Keratinocyte (primary cell): ENCODE results near the gene TASOR. TPM values are rescaled to one million over a fixed set of nuclear protein-coding genes. Genes with fewer than 3 reads are reported as not detected.
"Not testable (repeated sequence)": the region's sequence is repeated elsewhere in the genome, so short reads cannot be mapped to it uniquely, and the experiment has no call there.

Experiments used
- DNase-seq: peaks from one replicate; pipeline ENCODE4 v3.0.0-alpha.2; 2011; ENCODE audit warnings: low read depth, missing footprints, low spot score
- FAIRE-seq: peaks from 2 replicates; lab custom pipeline; 2011; peaks lifted over from hg19 to GRCh38; lab: Jason Lieb, UNC
- H2AFZ ChIP-seq: 2 replicates; pipeline ENCODE4 v1.6.0; 2012; ENCODE audit warnings: low read length, control low read depth, inconsistent platforms; ENCODE audit not compliant: control insufficient read depth
- H3K27ac ChIP-seq: 2 replicates; pipeline ENCODE4 v1.5.1; 2011; ENCODE audit warnings: low read length; ENCODE audit not compliant: control insufficient read depth, insufficient read depth
- H3K27me3 ChIP-seq: 3 replicates; pipeline ENCODE4 v1.6.0; 2011; ENCODE audit warnings: low read length; ENCODE audit not compliant: control insufficient read depth, insufficient read depth; ENCODE audit errors: extremely low read depth
- H3K36me3 ChIP-seq, 2 experiments: 2 replicates in 1 of 2; 3 replicates in 1 of 2; pipeline ENCODE4 v1.5.1; 2011; ENCODE audit warnings: low read length in 2 of 2, mild to moderate bottlenecking in 1 of 2; ENCODE audit not compliant: control insufficient read depth in 2 of 2, insufficient read depth in 2 of 2; ENCODE audit errors: extremely low read depth in 1 of 2
- H3K4me1 ChIP-seq: 3 replicates; pipeline ENCODE4 v1.5.1; 2011; ENCODE audit warnings: low read length; ENCODE audit not compliant: control insufficient read depth, insufficient read depth; ENCODE audit errors: extremely low read depth
- H3K4me2 ChIP-seq: 3 replicates; pipeline ENCODE4 v1.6.0; 2011; ENCODE audit warnings: low read depth, low read length; ENCODE audit not compliant: control insufficient read depth, insufficient read depth; ENCODE audit errors: extremely low read depth
- H3K4me3 ChIP-seq, 3 experiments: fragments of 200-600 bp in 1 of 3; sonication (generic) in 1 of 3; 2 replicates in 2 of 3; 3 replicates in 1 of 3; pipeline ENCODE4 v1.5.1; 2011 to 2016; ENCODE audit warnings: low read length in 3 of 3, mild to moderate bottlenecking in 3 of 3, control low read depth in 2 of 3, inconsistent platforms in 1 of 3, low read depth in 1 of 3, mixed read lengths in 1 of 3, mixed run types in 1 of 3, moderate library complexity in 1 of 3; ENCODE audit not compliant: control insufficient read depth in 2 of 3, insufficient read depth in 2 of 3; ENCODE audit errors: extremely low read depth in 1 of 3
- H3K79me2 ChIP-seq: 2 replicates; pipeline ENCODE4 v1.6.0; 2012; ENCODE audit warnings: low read length; ENCODE audit not compliant: control insufficient read depth, insufficient read depth
- H3K9ac ChIP-seq: 3 replicates; pipeline ENCODE4 v1.6.0; 2011; ENCODE audit warnings: low read length; ENCODE audit not compliant: control insufficient read depth, insufficient read depth; ENCODE audit errors: extremely low read depth
- H3K9me1 ChIP-seq: 3 replicates; pipeline ENCODE4 v1.6.0; 2011; ENCODE audit warnings: low read length; ENCODE audit not compliant: control insufficient read depth, insufficient read depth; ENCODE audit errors: extremely low read depth
- H3K9me3 ChIP-seq: 2 replicates; pipeline ENCODE4 v1.5.1; 2012; ENCODE audit warnings: low read depth, low read length; ENCODE audit not compliant: control insufficient read depth
- H4K20me1 ChIP-seq: 3 replicates; pipeline ENCODE4 v1.6.0; 2011; ENCODE audit warnings: low read length; ENCODE audit not compliant: control insufficient read depth, insufficient read depth; ENCODE audit errors: extremely low read depth
- EZH2 ChIP-seq: IDR thresholded peaks from one replicate; pipeline ENCODE4 v1.6.1; 2012; ENCODE audit warnings: inconsistent platforms, mild to moderate bottlenecking, low read length, moderate library complexity
- dilution Hi-C: fragments of 300-500 bp; cut with MboI; formaldehyde crosslinking; loops from one replicate; pipeline ENCODE4 v1.7.0; 2020; ENCODE audit warnings: low sequenced_read_pairs; ENCODE audit not compliant: extremely low pct_ligation_motif_present
- polyA plus RNA-seq, 5 experiments: library from polyadenylated mRNA; depleted of rRNA in 3 of 5; stranded (reverse) in 3 of 5; stranded (forward) in 1 of 5; unstranded in 1 of 5; fragments of >200 nt; gene quantifications; 1 replicate in 1 of 5; 2 replicates in 3 of 5; 3 replicates in 1 of 5; pipeline versions ENCODE4 v1.2.1 to v1.2.3, GENCODE V29; 2011 to 2012; ENCODE audit warnings: missing spikeins in 2 of 5, low read depth in 1 of 5, low replicate concordance in 1 of 5
- TF ChIP-seq, protein P1 (sequence below), 3 experiments: IDR thresholded peaks in 1 of 3; conservative IDR thresholded peaks in 1 of 3; optimal IDR thresholded peaks in 1 of 3; 2 replicates in 2 of 3; 3 replicates in 1 of 3; pipeline versions ENCODE3 to v1.5.1; 2011; ENCODE audit warnings: low read length in 3 of 3, mild to moderate bottlenecking in 3 of 3, moderate library complexity in 2 of 3, control low read depth in 1 of 3, inconsistent platforms in 1 of 3; ENCODE audit not compliant: insufficient read depth in 2 of 3; ENCODE audit errors: extremely low read depth in 1 of 3

The TASOR gene
- polyA plus RNA-seq, 1 donor (not counting 4 experiments of a cell fraction or from before 2014, with no cell fraction given): 38.6 TPM

DNA sequence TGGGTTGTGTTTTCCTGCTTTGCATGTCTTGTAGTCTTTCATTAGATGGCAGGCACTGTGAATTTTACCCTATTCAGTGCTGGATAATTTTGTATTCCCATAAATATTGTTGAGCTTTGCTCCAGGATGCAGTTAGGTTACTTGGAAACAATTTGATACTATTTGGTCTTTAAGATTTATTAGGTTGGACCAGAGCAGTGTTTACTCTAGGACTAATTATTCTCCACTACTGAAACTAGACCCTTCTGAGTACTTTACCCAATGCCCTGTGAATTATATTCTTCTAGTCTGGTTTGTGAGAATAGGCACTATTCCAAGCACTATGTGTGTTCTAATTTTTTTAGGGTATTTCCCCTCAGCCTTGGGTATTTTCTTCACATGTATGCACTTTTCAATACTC is 37.8 kb upstream of the TASOR start:
- no peaks in the 10 kb centered on the region for H3K9me3 ChIP-seq
- H3K9ac ChIP-seq: no peak overlapping the region
- DNase-seq (no peak), FAIRE-seq (no peak)
- H4K20me1 ChIP-seq: no peaks in the 10 kb centered on the region
- no peaks in the 10 kb centered on the region for H3K27me3 ChIP-seq
- no peaks in the 10 kb centered on the region for H3K9me1 ChIP-seq
- H3K36me3 ChIP-seq: peaks cover 0 to 4% of the 10 kb centered on the region in 2 experiments
- no peak overlapping the region for H3K27ac ChIP-seq
- no peaks in the 10 kb centered on the region for H3K4me1 ChIP-seq
- no peak overlapping the region for H3K4me3 ChIP-seq
- dilution Hi-C loops: loop anchor here (25.0 kb wide), 1 partner anchor 266 kb away; no protein-coding TSS in a partner anchor
- no peak for TF ChIP-seq EZH2
- TF ChIP-seq, protein P1, sequence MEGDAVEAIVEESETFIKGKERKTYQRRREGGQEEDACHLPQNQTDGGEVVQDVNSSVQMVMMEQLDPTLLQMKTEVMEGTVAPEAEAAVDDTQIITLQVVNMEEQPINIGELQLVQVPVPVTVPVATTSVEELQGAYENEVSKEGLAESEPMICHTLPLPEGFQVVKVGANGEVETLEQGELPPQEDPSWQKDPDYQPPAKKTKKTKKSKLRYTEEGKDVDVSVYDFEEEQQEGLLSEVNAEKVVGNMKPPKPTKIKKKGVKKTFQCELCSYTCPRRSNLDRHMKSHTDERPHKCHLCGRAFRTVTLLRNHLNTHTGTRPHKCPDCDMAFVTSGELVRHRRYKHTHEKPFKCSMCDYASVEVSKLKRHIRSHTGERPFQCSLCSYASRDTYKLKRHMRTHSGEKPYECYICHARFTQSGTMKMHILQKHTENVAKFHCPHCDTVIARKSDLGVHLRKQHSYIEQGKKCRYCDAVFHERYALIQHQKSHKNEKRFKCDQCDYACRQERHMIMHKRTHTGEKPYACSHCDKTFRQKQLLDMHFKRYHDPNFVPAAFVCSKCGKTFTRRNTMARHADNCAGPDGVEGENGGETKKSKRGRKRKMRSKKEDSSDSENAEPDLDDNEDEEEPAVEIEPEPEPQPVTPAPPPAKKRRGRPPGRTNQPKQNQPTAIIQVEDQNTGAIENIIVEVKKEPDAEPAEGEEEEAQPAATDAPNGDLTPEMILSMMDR (optimal IDR thresholded peaks at IDR 0.05 in 1 of 3, IDR thresholded peaks at IDR 0.05 in 1 of 3, conservative IDR thresholded peaks at IDR 0.05 in 1 of 3; ENCODE audit: extremely low read depth in 1 of 3, insufficient read depth in 2 of 3, low read length in 3 of 3): no peak
- no peaks in the 10 kb centered on the region for H3K79me2 ChIP-seq
- H3K4me2 ChIP-seq: no peak overlapping the region
- no peak overlapping the region for H2AFZ ChIP-seq

- not testable (repeated sequence) for FAIRE-seq, H3K9me1 ChIP-seq, H2AFZ ChIP-seq, H3K36me3 ChIP-seq, H3K9me3 ChIP-seq, DNase-seq, H3K4me1 ChIP-seq, H4K20me1 ChIP-seq, H3K27ac ChIP-seq, H3K4me2 ChIP-seq, H3K79me2 ChIP-seq, H3K4me3 ChIP-seq, H3K27me3 ChIP-seq, H3K9ac ChIP-seq
- dilution Hi-C loops: loop anchor here (25.0 kb wide), 1 partner anchor 268 kb away; no protein-coding TSS in a partner anchor
Observed at GRCh38 chr3:56718809-56719208, 35.7 kb upstream of the TASOR start.

- Histone ChIP-seq H3K4me2 (no peak overlapping the region), H3K27ac (no peak overlapping the region), H3K4me3 (no peak overlapping the region), H3K79me2 (no peaks in the 10 kb centered on the region), H3K36me3 (no peaks in the 10 kb centered on the region), H3K9ac (no peak overlapping the region), H2AFZ (no peak overlapping the region), H4K20me1 (no peaks in the 10 kb centered on the region), H3K9me3 (no peaks in the 10 kb centered on the region), H3K9me1 (no peaks in the 10 kb centered on the region), H3K4me1 (no peaks in the 10 kb centered on the region), H3K27me3 (no peaks in the 10 kb centered on the region)
- no peak for DNase-seq
- no peak for FAIRE-seq
- TF ChIP-seq EZH2: no peak
- TF ChIP-seq, protein P1 (optimal IDR thresholded peaks at IDR 0.05 in 1 of 3, IDR thresholded peaks at IDR 0.05 in 1 of 3, conservative IDR thresholded peaks at IDR 0.05 in 1 of 3; ENCODE audit: extremely low read depth in 1 of 3, insufficient read depth in 2 of 3, low read length in 3 of 3): no peak
- dilution Hi-C loops: loop anchor here (25.0 kb wide), 1 partner anchor 276 kb away; no protein-coding TSS in a partner anchor
Observed at GRCh38 chr3:56711344-56711743, 28.3 kb upstream of the TASOR start.

DNA sequence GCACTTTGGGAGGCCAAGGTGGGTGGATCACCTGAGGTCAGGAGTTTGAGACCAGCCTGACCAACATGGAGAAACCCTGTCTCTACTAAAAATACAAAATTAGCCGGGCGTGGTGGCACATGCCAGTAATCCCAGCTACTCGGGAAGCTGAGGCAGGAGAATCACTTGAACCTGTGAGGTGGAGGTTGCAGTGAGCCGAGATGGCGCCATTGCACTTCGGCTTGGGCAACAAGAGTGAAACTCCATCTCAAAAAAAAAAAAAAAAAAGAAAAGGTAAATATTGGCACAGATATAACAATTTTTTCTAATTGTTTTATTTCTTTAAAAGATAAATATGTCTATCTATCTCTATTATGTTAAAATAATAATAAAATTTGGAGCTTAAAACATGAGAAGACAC is 24.3 kb upstream of the TASOR start:
- dilution Hi-C loops: loop anchor here (25.0 kb wide), 1 partner anchor 280 kb away; no protein-coding TSS in a partner anchor

More for the DNA sequence above, 24.3 kb upstream of the TASOR start:
- not testable (repeated sequence) for H3K9me1 ChIP-seq, H2AFZ ChIP-seq, H3K27ac ChIP-seq, H3K79me2 ChIP-seq, H3K36me3 ChIP-seq, H3K4me2 ChIP-seq, H3K9ac ChIP-seq, H3K4me1 ChIP-seq, DNase-seq, H3K27me3 ChIP-seq, FAIRE-seq, H3K9me3 ChIP-seq, H4K20me1 ChIP-seq, H3K4me3 ChIP-seq
